Measurements from ENCODE around the gene PABPN1L.

The PABPN1L gene

GRCh38 chr16:88878356-88878755 is 11.9 kb upstream of the PABPN1L start:
- H3K27ac Mint-ChIP-seq (ENCODE audit: low read depth), result no peak overlapping the region

GRCh38 chr16:88877564-88878289 is 11.3 kb upstream of the PABPN1L start:
- H3K4me1 Mint-ChIP-seq, result peaks cover 4% of the 10 kb centered on the region
- H3K4me3 Mint-ChIP-seq, result no peak overlapping the region
- ATAC-seq (replicated peaks; ENCODE audit: extremely low read depth, poor library complexity, severe bottlenecking) (no peak), DNase-seq (ENCODE audit: low spot score in 2 of 2) (no peak)
- H3K27me3 Mint-ChIP-seq, result no peaks in the 10 kb centered on the region
- no peaks in the 10 kb centered on the region for H3K9me3 Mint-ChIP-seq
- peaks cover 5% of the 10 kb centered on the region for H3K36me3 Mint-ChIP-seq (ENCODE audit: insufficient read depth)
- no peak overlapping the region for H3K27ac Mint-ChIP-seq (ENCODE audit: low read depth)

More at GRCh38 chr16:88878356-88878755, 11.9 kb upstream of the PABPN1L start:
- Mint-ChIP-seq H3K9me3 (no peaks in the 10 kb centered on the region), H3K4me1 (peaks cover 4% of the 10 kb centered on the region), H3K4me3 (no peak overlapping the region), H3K36me3 (ENCODE audit: insufficient read depth) (peaks cover 5% of the 10 kb centered on the region), H3K27me3 (no peaks in the 10 kb centered on the region)
- ATAC-seq (replicated peaks; ENCODE audit: extremely low read depth, poor library complexity, severe bottlenecking) (no peak), DNase-seq (ENCODE audit: low spot score in 2 of 2) (no peak)

GRCh38 chr16:88876942-88877526 is 10.6 kb upstream of the PABPN1L start:
- Mint-ChIP-seq H3K4me1 (peaks cover under 1% of the 10 kb centered on the region), H3K36me3 (ENCODE audit: insufficient read depth) (peaks cover 5% of the 10 kb centered on the region)
- ATAC-seq (replicated peaks; ENCODE audit: extremely low read depth, poor library complexity, severe bottlenecking), result no peak

GRCh38 chr16:88875703-88876234 is 9.3 kb upstream of the PABPN1L start:
- no peak for ATAC-seq (replicated peaks; ENCODE audit: extremely low read depth, poor library complexity, severe bottlenecking)
- H3K4me1 Mint-ChIP-seq, result no peaks in the 10 kb centered on the region
- peaks cover 11% of the 10 kb centered on the region for H3K27me3 Mint-ChIP-seq
- no peak overlapping the region for H3K4me3 Mint-ChIP-seq
- H3K27ac Mint-ChIP-seq (ENCODE audit: low read depth), result no peak overlapping the region
- H3K36me3 Mint-ChIP-seq (ENCODE audit: insufficient read depth), result peaks cover 3% of the 10 kb centered on the region
- H3K9me3 Mint-ChIP-seq, result no peaks in the 10 kb centered on the region
- no peak for DNase-seq (ENCODE audit: low spot score in 2 of 2)

More at GRCh38 chr16:88876942-88877526, 10.6 kb upstream of the PABPN1L start:
- DNase-seq (ENCODE audit: low spot score in 2 of 2), result no peak
- no peak overlapping the region for H3K4me3 Mint-ChIP-seq
- H3K9me3 Mint-ChIP-seq, result no peaks in the 10 kb centered on the region
- H3K27me3 Mint-ChIP-seq, result no peaks in the 10 kb centered on the region
- no peak overlapping the region for H3K27ac Mint-ChIP-seq (ENCODE audit: low read depth)

- no peak overlapping the region for H3K27ac Mint-ChIP-seq (ENCODE audit: low read depth)
- H3K4me1 Mint-ChIP-seq, result no peaks in the 10 kb centered on the region
- no peak overlapping the region for H3K4me3 Mint-ChIP-seq
- no peaks in the 10 kb centered on the region for H3K9me3 Mint-ChIP-seq
- H3K27me3 Mint-ChIP-seq, result peaks cover 18% of the 10 kb centered on the region
- ATAC-seq (replicated peaks; ENCODE audit: extremely low read depth, poor library complexity, severe bottlenecking) (no peak), DNase-seq (ENCODE audit: low spot score in 2 of 2) (no peak)
- H3K36me3 Mint-ChIP-seq (ENCODE audit: insufficient read depth), result peaks cover 3% of the 10 kb centered on the region
Observed at GRCh38 chr16:88874938-88875599, 8.6 kb upstream of the PABPN1L start.

GRCh38 chr16:88872650-88873331 is 6.3 kb upstream of the PABPN1L start:
- no peak for DNase-seq (ENCODE audit: low spot score in 2 of 2)
- no peaks in the 10 kb centered on the region for H3K9me3 Mint-ChIP-seq
- ATAC-seq (replicated peaks; ENCODE audit: extremely low read depth, poor library complexity, severe bottlenecking), result no peak
- H3K4me1 Mint-ChIP-seq, result no peaks in the 10 kb centered on the region
- no peak overlapping the region for H3K27ac Mint-ChIP-seq (ENCODE audit: low read depth)
- H3K4me3 Mint-ChIP-seq, result no peak overlapping the region
- peaks cover 3% of the 10 kb centered on the region for H3K36me3 Mint-ChIP-seq (ENCODE audit: insufficient read depth)
- H3K27me3 Mint-ChIP-seq, result peaks cover 27% of the 10 kb centered on the region

- Mint-ChIP-seq H3K27me3 (peaks cover 27% of the 10 kb centered on the region), H3K4me1 (no peaks in the 10 kb centered on the region), H3K4me3 (no peak overlapping the region), H3K36me3 (ENCODE audit: insufficient read depth) (peaks cover 5% of the 10 kb centered on the region), H3K9me3 (no peaks in the 10 kb centered on the region), H3K27ac (ENCODE audit: low read depth) (no peak overlapping the region)
- ATAC-seq (replicated peaks; ENCODE audit: extremely low read depth, poor library complexity, severe bottlenecking) (no peak), DNase-seq (ENCODE audit: low spot score in 2 of 2) (no peak)
Observed at GRCh38 chr16:88871730-88872416, 5.4 kb upstream of the PABPN1L start.

GRCh38 chr16:88871349-88871702 is 4.9 kb upstream of the PABPN1L start:
- no peak overlapping the region for H3K4me3 Mint-ChIP-seq
- DNase-seq (ENCODE audit: low spot score in 2 of 2), result no peak
- no peaks in the 10 kb centered on the region for H3K9me3 Mint-ChIP-seq
- peaks cover 27% of the 10 kb centered on the region for H3K27me3 Mint-ChIP-seq
- ATAC-seq (replicated peaks; ENCODE audit: extremely low read depth, poor library complexity, severe bottlenecking), result no peak
- H3K27ac Mint-ChIP-seq (ENCODE audit: low read depth), result no peak overlapping the region
- peaks cover 5% of the 10 kb centered on the region for H3K36me3 Mint-ChIP-seq (ENCODE audit: insufficient read depth)
- H3K4me1 Mint-ChIP-seq, result no peaks in the 10 kb centered on the region

- DNase-seq (ENCODE audit: low spot score in 2 of 2), result no peak
- H3K36me3 Mint-ChIP-seq (ENCODE audit: insufficient read depth), result peaks cover 6% of the 10 kb centered on the region
Observed at GRCh38 chr16:88870608-88871348, 4.3 kb upstream of the PABPN1L start.

GRCh38 chr16:88869673-88869980 is 3.2 kb upstream of the PABPN1L start:
- Mint-ChIP-seq H3K27ac (ENCODE audit: low read depth) (no peak overlapping the region), H3K36me3 (ENCODE audit: insufficient read depth) (peaks cover 6% of the 10 kb centered on the region), H3K9me3 (no peaks in the 10 kb centered on the region), H3K4me1 (no peaks in the 10 kb centered on the region), H3K27me3 (peaks cover 27% of the 10 kb centered on the region), H3K4me3 (no peak overlapping the region)
- no peak for DNase-seq (ENCODE audit: low spot score in 2 of 2)
- ATAC-seq (replicated peaks; ENCODE audit: extremely low read depth, poor library complexity, severe bottlenecking), result no peak

More at GRCh38 chr16:88870608-88871348, 4.3 kb upstream of the PABPN1L start:
- Mint-ChIP-seq H3K4me3 (no peak overlapping the region), H3K27me3 (peaks cover 27% of the 10 kb centered on the region), H3K9me3 (no peaks in the 10 kb centered on the region), H3K4me1 (no peaks in the 10 kb centered on the region), H3K27ac (ENCODE audit: low read depth) (no peak overlapping the region)
- ATAC-seq (replicated peaks; ENCODE audit: extremely low read depth, poor library complexity, severe bottlenecking), result peak; percentile 24

- Mint-ChIP-seq H3K4me3 (no peak overlapping the region), H3K27ac (ENCODE audit: low read depth) (no peak overlapping the region), H3K27me3 (peaks cover 27% of the 10 kb centered on the region), H3K36me3 (ENCODE audit: insufficient read depth) (peaks cover 6% of the 10 kb centered on the region), H3K9me3 (no peaks in the 10 kb centered on the region), H3K4me1 (no peaks in the 10 kb centered on the region)
- ATAC-seq (replicated peaks; ENCODE audit: extremely low read depth, poor library complexity, severe bottlenecking) (no peak), DNase-seq (ENCODE audit: low spot score in 2 of 2) (no peak)
Observed at GRCh38 chr16:88868974-88869672, 2.7 kb upstream of the PABPN1L start.

Measured in central memory CD8-positive, alpha-beta T cell (primary cell).